K562 (cell line): ENCODE measurements around the gene KLHL29. TPM values are rescaled to one million over a fixed set of nuclear protein-coding genes. Genes with fewer than 3 reads are reported as not detected.

Source experiments
- ARNT ChIP-seq, 2 experiments: fragments of 450-650 bp; IDR thresholded peaks; 2 replicates each; pipeline ENCODE4 v1.6.1; 2016; ENCODE audit warnings: mild to moderate bottlenecking in 1 of 2
- CBX2 ChIP-seq: fragments of 200-600 bp; sonication (generic); IDR thresholded peaks from one replicate; pipeline ENCODE4 v1.6.1; 2012; ENCODE audit warnings: mild to moderate bottlenecking, low read length, inconsistent platforms; ENCODE audit not compliant: insufficient read depth, poor library complexity, severe bottlenecking
- EP300 ChIP-seq: IDR thresholded peaks from 2 replicates; pipeline ENCODE4 v1.6.1; 2012; ENCODE audit warnings: low read length, improper control_type of control experiment
- ETV1 ChIP-seq: fragments of 450-650 bp; conservative IDR thresholded peaks from 2 replicates; pipeline ENCODE4 v1.6.1; 2016; ENCODE audit warnings: missing genetic modification characterization, control low read depth, low read depth, missing compliant biosample characterization
- GABPA ChIP-seq: fragments of 200-800 bp; sonication (Bioruptor generic); conservative IDR thresholded peaks from 2 replicates; pipeline ENCODE4 v1.6.1; 2016; ENCODE audit warnings: low read depth, missing genetic modification characterization, missing compliant biosample characterization
- GTF2E2 ChIP-seq: fragments of 200-800 bp; sonication (Bioruptor generic); IDR thresholded peaks from 2 replicates; pipeline ENCODE4 v1.6.1; 2016; ENCODE audit warnings: missing genetic modification characterization, missing compliant biosample characterization
- MAZ ChIP-seq, 2 experiments: fragments of 450-650 bp in 1 of 2; sonication (generic) in 1 of 2; formaldehyde crosslinking; IDR thresholded peaks in 1 of 2; conservative IDR thresholded peaks in 1 of 2; 2 replicates each; pipeline versions ENCODE4 v1.4.0 to v1.5.0; 2020; ENCODE audit warnings: mild to moderate bottlenecking in 1 of 2, missing genetic modification reagents in 1 of 2
- NCOA4 ChIP-seq: fragments of 450-650 bp; IDR thresholded peaks from 2 replicates; pipeline ENCODE4 v1.6.1; 2018; ENCODE audit warnings: mild to moderate bottlenecking; ENCODE audit not compliant: partially characterized antibody
- NEUROD1 ChIP-seq: fragments of 150-350 bp; IDR thresholded peaks from 2 replicates; pipeline ENCODE4 v1.6.1; 2014; ENCODE audit warnings: borderline replicate concordance, low read length, low read depth; ENCODE audit not compliant: partially characterized antibody
- NFRKB ChIP-seq: fragments of 450-650 bp; IDR thresholded peaks from 2 replicates; pipeline ENCODE4 v1.6.1; 2016; ENCODE audit warnings: low read depth
- PHB ChIP-seq: fragments of 250-450 bp; sonication (Bioruptor Pico); IDR thresholded peaks from 2 replicates; pipeline ENCODE4 v1.5.0; 2021
- POLR2H ChIP-seq: IDR thresholded peaks from 2 replicates; pipeline ENCODE4 v1.6.1; 2016; ENCODE audit warnings: missing genetic modification characterization, low read depth, mild to moderate bottlenecking, control low read depth, missing compliant biosample characterization, moderate library complexity
- PRDM10 ChIP-seq: fragments of 450-650 bp; IDR thresholded peaks from 2 replicates; pipeline ENCODE4 v1.6.1; 2018; ENCODE audit not compliant: partially characterized antibody
- RAD21 ChIP-seq, 2 experiments: fragments of 250-450 bp in 1 of 2; fragments of 450-650 bp in 1 of 2; sonication (Bioruptor Pico) in 1 of 2; formaldehyde crosslinking in 1 of 2; IDR thresholded peaks in 1 of 2; conservative IDR thresholded peaks in 1 of 2; 2 replicates each; pipeline versions ENCODE4 v1.4.0 to v1.8.0; 2020 to 2022; ENCODE audit warnings: mild to moderate bottlenecking in 2 of 2, moderate library complexity in 1 of 2
- THAP12 ChIP-seq: fragments of 250-450 bp; sonication (Bioruptor Pico); IDR thresholded peaks from 2 replicates; pipeline ENCODE4 v1.9.0; 2021; ENCODE audit warnings: mild to moderate bottlenecking, inconsistent platforms
- ZNF121 ChIP-seq: sonication (generic); formaldehyde crosslinking; conservative IDR thresholded peaks from 2 replicates; pipeline ENCODE4 v1.8.0; 2022; ENCODE audit warnings: missing genetic modification reagents
- ZNF174 ChIP-seq: fragments of 250-450 bp; sonication (Bioruptor Pico); IDR thresholded peaks from 2 replicates; pipeline ENCODE4 v1.4.0; 2020; ENCODE audit warnings: mild to moderate bottlenecking
- ZNF232 ChIP-seq: sonication (generic); formaldehyde crosslinking; IDR thresholded peaks from 2 replicates; pipeline ENCODE4 v1.8.0; 2022; ENCODE audit warnings: mild to moderate bottlenecking, missing genetic modification reagents
- ZNF347 ChIP-seq: fragments of 450-650 bp; formaldehyde crosslinking; IDR thresholded peaks from 2 replicates; pipeline ENCODE4 v1.4.0; 2020; ENCODE audit warnings: low read depth, mild to moderate bottlenecking, moderate library complexity
- ZNF398 ChIP-seq: fragments of 250-450 bp; sonication (Bioruptor Pico); IDR thresholded peaks from 2 replicates; pipeline ENCODE4 v1.8.0; 2021; ENCODE audit warnings: moderate library complexity, mild to moderate bottlenecking, inconsistent platforms
- ZNF507 ChIP-seq: conservative IDR thresholded peaks from 2 replicates; pipeline ENCODE4 v1.6.1; 2017; ENCODE audit warnings: missing genetic modification characterization, missing compliant biosample characterization
- ZNF717 ChIP-seq: fragments of 250-450 bp; sonication (Bioruptor Pico); IDR thresholded peaks from 2 replicates; pipeline ENCODE4 v1.5.0; 2021
- polyA plus RNA-seq, 8 experiments: library from polyadenylated mRNA; depleted of rRNA in 4 of 8; stranded (reverse) in 5 of 8; unstranded in 3 of 8; fragments of >200 nt; fragmentation: Nextera tagmentation in 2 of 8; fragmentation: Illumina TruSeq in 1 of 8; extraction: Ambion mirVana in 2 of 8; extraction: Trizol in 1 of 8; gene quantifications; 2 replicates each; pipeline versions ENCODE4 v1.2.1 to v1.2.3, GENCODE V29; 2011 to 2014; ENCODE audit warnings: inconsistent platforms in 1 of 8, missing spikeins in 1 of 8
- total RNA-seq, 7 experiments: library from RNA; depleted of rRNA in 6 of 7; stranded (reverse); fragments of >200 nt in 6 of 7; fragmentation: Illumina TruSeq in 2 of 7; extraction: Trizol in 2 of 7; gene quantifications; 2 replicates each; pipeline versions ENCODE4 v1.2.1 to v1.2.3, GENCODE V29; 2011 to 2021; ENCODE audit warnings: low replicate concordance in 1 of 7

The KLHL29 gene
- total and polyA plus RNA-seq, 9 of the 15 experiments (the other 6 are each of a cell fraction or from before 2014, with no cell fraction given), result 0.03 to 0.31 (median 0.08) TPM; not detected in 1

- TF ChIP-seq PRDM10, result no peak
- TF ChIP-seq GTF2E2 (tag), result no peak
- TF ChIP-seq ETV1 (tag), result peak; percentile 30; the same call in 1 of the 2 replicates
- TF ChIP-seq CBX2, result no peak
- no peak for TF ChIP-seq ZNF174
- TF ChIP-seq ZNF717, result no peak
- no peak for TF ChIP-seq ARNT (IDR thresholded peaks at IDR 0.05)
- TF ChIP-seq ZNF347 (CRISPR knock-in tag), result no peak
- no peak for TF ChIP-seq NCOA4
- peak; percentile 81 for TF ChIP-seq GABPA
- no peak for TF ChIP-seq ZNF121 (CRISPR knock-in tag)
- no peak for TF ChIP-seq ZNF507 (tag)
- TF ChIP-seq NEUROD1, result no peak
- no peak for TF ChIP-seq ZNF398 (CRISPR knock-in tag)
- no peak for TF ChIP-seq POLR2H
- no peak for TF ChIP-seq THAP12 (CRISPR knock-in tag)
- no peak for TF ChIP-seq EP300
- 0 out of 4 replicates have a peak, but pooled peaks of 1 of the 2 experiments have one; percentile 31 for TF ChIP-seq MAZ (CRISPR knock-in tag; conservative IDR thresholded peaks at IDR 0.05 in 1 of 2, IDR thresholded peaks at IDR 0.05 in 1 of 2)
- no peak for TF ChIP-seq PHB (CRISPR knock-in tag)
- TF ChIP-seq RAD21 (CRISPR knock-in tag; conservative IDR thresholded peaks at IDR 0.05 in 1 of 2, IDR thresholded peaks at IDR 0.05 in 1 of 2), result peak; percentile 25 to 45; a peak in 3 of 4 replicates
- TF ChIP-seq NFRKB, result no peak
- no peak for TF ChIP-seq ZNF232 (CRISPR knock-in tag)
These were observed 19.4 kb downstream of the KLHL29 start (continued) for GRCh38 chr2:23404426-23404825.
